MM.1S (cell line): ENCODE measurements around the gene TUBB4A.

ENCODE experiments used
- DNase-seq: peaks from one replicate; pipeline ENCODE4 v3.0.0-alpha.2; 2015
- H2AFZ ChIP-seq: fragments of 300-600 bp; sonication (generic); 2 replicates; pipeline ENCODE4 v1.6.0; 2016; ENCODE audit warnings: antibody characterized with exemption, low read length
- H3F3A ChIP-seq: fragments of 300-600 bp; sonication (generic); 2 replicates; pipeline ENCODE4 v1.6.1; 2016; ENCODE audit warnings: mild to moderate bottlenecking, antibody characterized with exemption, low read length, moderate library complexity, mixed read lengths; ENCODE audit not compliant: insufficient read depth
- H3K27ac ChIP-seq: fragments of 300-600 bp; sonication (generic); 2 replicates; pipeline ENCODE4 v1.5.1; 2016; ENCODE audit warnings: mild to moderate bottlenecking, low read length
- H3K27me3 ChIP-seq: fragments of 300-600 bp; sonication (generic); replicated peaks from 2 replicates; pipeline ENCODE4 v1.6.0; 2016; ENCODE audit warnings: low read length; ENCODE audit not compliant: insufficient read depth
- H3K36me3 ChIP-seq: fragments of 300-600 bp; sonication (generic); replicated peaks from 2 replicates; pipeline ENCODE4 v1.6.1; 2016; ENCODE audit warnings: mild to moderate bottlenecking, low read length, mixed read lengths; ENCODE audit not compliant: insufficient read depth
- H3K4me1 ChIP-seq: fragments of 300-600 bp; sonication (generic); 2 replicates; pipeline ENCODE4 v1.6.1; 2016; ENCODE audit warnings: low read length, mixed read lengths
- H3K4me2 ChIP-seq: fragments of 300-600 bp; sonication (generic); 2 replicates; pipeline ENCODE4 v1.6.0; 2016; ENCODE audit warnings: low read depth, low read length
- H3K4me3 ChIP-seq: fragments of 300-600 bp; sonication (generic); 2 replicates; pipeline ENCODE4 v1.5.1; 2016; ENCODE audit warnings: low read length, mixed read lengths
- H3K79me2 ChIP-seq: fragments of 300-600 bp; sonication (generic); 2 replicates; pipeline ENCODE4 v1.6.1; 2016; ENCODE audit warnings: mixed run types, low read length, mixed read lengths
- H3K9ac ChIP-seq: fragments of 300-600 bp; sonication (generic); 2 replicates; pipeline ENCODE4 v1.6.1; 2016; ENCODE audit warnings: low read length, mixed read lengths
- H3K9me2 ChIP-seq: fragments of 300-600 bp; sonication (generic); replicated peaks from 2 replicates; pipeline ENCODE4 v1.6.1; 2016; ENCODE audit warnings: mild to moderate bottlenecking, low read length, mixed read lengths; ENCODE audit not compliant: insufficient read depth
- H3K9me3 ChIP-seq: fragments of 300-600 bp; sonication (generic); replicated peaks from 2 replicates; pipeline ENCODE4 v1.6.1; 2016; ENCODE audit warnings: mild to moderate bottlenecking, low read length, mixed read lengths; ENCODE audit not compliant: insufficient read depth
- H4K20me1 ChIP-seq: fragments of 300-600 bp; sonication (generic); 2 replicates; pipeline ENCODE4 v1.6.1; 2016; ENCODE audit warnings: mild to moderate bottlenecking, low read length, moderate library complexity, mixed read lengths; ENCODE audit not compliant: insufficient read depth
- EZH2 ChIP-seq: fragments of 300-600 bp; sonication (generic); optimal IDR thresholded peaks from 2 replicates; pipeline ENCODE3; 2017; ENCODE audit warnings: low read depth, mild to moderate bottlenecking, antibody characterized with exemption, low read length, mixed read lengths
- EZH2phosphoT487 ChIP-seq: fragments of 300-600 bp; sonication (generic); IDR thresholded peaks from 2 replicates; pipeline ENCODE4 v1.6.1; 2018; ENCODE audit warnings: antibody characterized with exemption, low read length
- TF ChIP-seq, protein P1 (sequence below): fragments of 300-600 bp; sonication (generic); IDR thresholded peaks from 2 replicates; pipeline ENCODE4 v1.5.1; 2016; ENCODE audit warnings: antibody characterized with exemption, low read length, mixed read lengths

Gene TUBB4A

DNA sequence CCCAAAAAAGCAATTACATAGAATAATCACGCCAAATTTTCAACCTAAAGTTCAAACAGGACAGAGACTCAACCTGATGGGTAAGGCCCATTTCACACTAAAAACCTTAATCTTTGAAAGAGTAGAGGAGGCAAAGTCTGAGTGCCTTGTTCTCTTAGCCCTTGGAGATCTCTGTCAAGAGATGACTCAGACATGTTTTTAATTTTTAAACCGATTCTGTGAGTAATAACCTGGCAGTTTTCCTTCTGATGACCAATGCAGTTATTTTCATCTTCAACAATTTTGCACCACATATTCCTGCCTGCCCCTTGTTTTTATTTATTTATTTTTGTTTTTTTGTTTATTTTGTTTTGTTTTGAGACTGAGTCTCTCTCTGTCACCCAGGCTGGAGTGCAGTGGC lies 17.2 kb upstream of the TUBB4A start:
- Histone ChIP-seq H3F3A (peaks cover 17% of the 10 kb centered on the region), H3K36me3 (no peaks in the 10 kb centered on the region), H4K20me1 (no peaks in the 10 kb centered on the region), H3K4me2 (no peak overlapping the region), H2AFZ (no peak overlapping the region), H3K9me2 (no peaks in the 10 kb centered on the region), H3K27me3 (no peaks in the 10 kb centered on the region; the same call in 1 of the 2 replicates), H3K27ac (peak overlapping the region; percentile 73; the same call in 1 of the 2 replicates), H3K79me2 (no peaks in the 10 kb centered on the region), H3K4me3 (no peak overlapping the region), H3K4me1 (peaks cover 15% of the 10 kb centered on the region), H3K9me3 (no peaks in the 10 kb centered on the region), H3K9ac (no peak overlapping the region)
- DNase-seq, result no peak
- TF ChIP-seq, protein P1, sequence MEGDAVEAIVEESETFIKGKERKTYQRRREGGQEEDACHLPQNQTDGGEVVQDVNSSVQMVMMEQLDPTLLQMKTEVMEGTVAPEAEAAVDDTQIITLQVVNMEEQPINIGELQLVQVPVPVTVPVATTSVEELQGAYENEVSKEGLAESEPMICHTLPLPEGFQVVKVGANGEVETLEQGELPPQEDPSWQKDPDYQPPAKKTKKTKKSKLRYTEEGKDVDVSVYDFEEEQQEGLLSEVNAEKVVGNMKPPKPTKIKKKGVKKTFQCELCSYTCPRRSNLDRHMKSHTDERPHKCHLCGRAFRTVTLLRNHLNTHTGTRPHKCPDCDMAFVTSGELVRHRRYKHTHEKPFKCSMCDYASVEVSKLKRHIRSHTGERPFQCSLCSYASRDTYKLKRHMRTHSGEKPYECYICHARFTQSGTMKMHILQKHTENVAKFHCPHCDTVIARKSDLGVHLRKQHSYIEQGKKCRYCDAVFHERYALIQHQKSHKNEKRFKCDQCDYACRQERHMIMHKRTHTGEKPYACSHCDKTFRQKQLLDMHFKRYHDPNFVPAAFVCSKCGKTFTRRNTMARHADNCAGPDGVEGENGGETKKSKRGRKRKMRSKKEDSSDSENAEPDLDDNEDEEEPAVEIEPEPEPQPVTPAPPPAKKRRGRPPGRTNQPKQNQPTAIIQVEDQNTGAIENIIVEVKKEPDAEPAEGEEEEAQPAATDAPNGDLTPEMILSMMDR, result no peak
- no peak for TF ChIP-seq EZH2
- TF ChIP-seq EZH2phosphoT487, result no peak

DNA sequence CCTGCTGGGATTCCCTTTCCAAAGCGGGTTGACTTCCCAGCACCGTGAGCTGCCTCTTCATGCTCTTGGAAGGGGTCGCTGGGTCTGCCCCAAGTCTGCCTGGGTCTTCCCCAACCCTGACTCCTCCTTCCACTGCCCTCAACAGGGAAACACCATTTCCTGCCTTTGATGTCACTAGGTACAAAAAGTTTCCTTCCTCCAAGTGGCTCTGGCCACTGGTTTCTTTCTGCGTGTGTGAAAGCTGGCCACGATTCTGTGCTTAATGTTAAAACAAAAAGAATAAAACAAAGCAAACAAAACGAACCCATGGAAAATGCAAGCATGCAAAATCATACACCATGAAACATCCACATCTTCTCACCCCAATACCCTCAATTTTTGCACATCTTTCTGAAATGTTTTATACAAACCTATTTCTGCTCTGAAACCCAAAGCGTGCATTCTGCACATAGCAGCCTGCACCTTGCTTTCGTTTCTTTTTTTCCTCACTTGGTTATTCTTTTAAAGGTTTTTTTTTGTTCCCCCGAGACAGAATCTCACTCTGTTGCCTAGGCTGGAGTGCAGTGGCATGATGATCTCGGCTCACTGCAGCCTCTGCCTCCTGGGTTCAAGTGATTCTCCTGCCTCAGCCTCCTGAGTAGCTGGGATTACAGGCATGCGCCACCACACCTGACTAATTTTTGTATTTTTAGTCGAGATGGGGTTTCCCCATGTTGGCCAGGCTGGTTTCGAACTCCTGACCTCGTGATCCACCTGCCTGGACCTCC lies 16.2 kb upstream of the TUBB4A start:
- Histone ChIP-seq H3F3A (peaks cover 17% of the 10 kb centered on the region), H3K4me1 (peaks cover 15% of the 10 kb centered on the region), H3K4me3 (peak overlapping the region; percentile 36), H3K79me2 (no peaks in the 10 kb centered on the region), H3K9me2 (no peaks in the 10 kb centered on the region), H3K9ac (peak overlapping the region; percentile 32), H3K27ac (peak overlapping the region; percentile 73), H3K4me2 (peak overlapping the region; percentile 65), H3K27me3 (no peaks in the 10 kb centered on the region; the same call in 1 of the 2 replicates), H3K36me3 (no peaks in the 10 kb centered on the region), H4K20me1 (no peaks in the 10 kb centered on the region), H2AFZ (peak overlapping the region; percentile 52), H3K9me3 (no peaks in the 10 kb centered on the region)
- peak; percentile 70 for DNase-seq
- TF ChIP-seq EZH2, result no peak

DNA sequence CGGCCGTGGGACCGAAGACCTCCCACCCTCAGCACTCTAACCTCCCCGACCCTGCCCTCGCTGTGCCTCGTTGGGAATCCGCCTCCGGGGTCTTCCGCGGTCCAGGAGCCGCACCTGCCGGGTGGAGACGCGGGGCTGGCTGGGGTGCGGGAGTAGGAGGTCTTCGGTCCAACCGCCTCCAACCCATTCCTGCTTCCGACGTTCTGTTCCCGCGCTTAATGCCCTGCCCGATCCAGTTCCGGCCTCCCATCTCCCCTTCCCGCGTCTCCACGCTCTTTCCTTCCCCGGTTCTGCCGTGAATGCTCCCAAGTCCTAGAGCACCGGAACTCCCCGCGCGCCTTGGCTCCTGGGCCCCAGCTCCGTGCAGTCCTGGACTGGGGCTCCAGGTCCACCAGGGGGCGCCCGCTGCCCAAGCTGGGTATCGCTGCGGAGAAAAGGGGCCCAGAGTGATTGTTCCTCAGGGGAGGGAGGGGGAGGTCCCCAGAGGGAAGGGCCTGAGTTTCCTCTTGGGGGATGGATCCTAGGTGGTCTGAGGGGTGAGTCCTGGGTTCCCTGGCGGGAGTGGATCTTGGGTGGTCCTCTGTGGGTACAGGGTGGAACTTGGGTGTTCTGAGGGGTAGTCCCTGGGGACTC lies 14.7 kb upstream of the TUBB4A start:
- Histone ChIP-seq H3K36me3 (no peaks in the 10 kb centered on the region), H3K4me2 (peak overlapping the region; percentile 96), H3K4me1 (peaks cover 15% of the 10 kb centered on the region), H3K27me3 (no peaks in the 10 kb centered on the region; the same call in 1 of the 2 replicates), H3K9me3 (no peaks in the 10 kb centered on the region), H3K9me2 (no peaks in the 10 kb centered on the region), H3F3A (peaks cover 17% of the 10 kb centered on the region), H3K27ac (peak overlapping the region; percentile 44; the same call in 1 of the 2 replicates), H3K4me3 (peak overlapping the region; percentile 81), H3K9ac (peak overlapping the region; percentile 75), H2AFZ (peak overlapping the region; percentile 89), H4K20me1 (no peaks in the 10 kb centered on the region), H3K79me2 (no peaks in the 10 kb centered on the region)
- DNase-seq, result peak; percentile 92
- TF ChIP-seq, protein P1, result peak; percentile 100
- TF ChIP-seq EZH2phosphoT487 (no peak), EZH2 (no peak)
